SK-N-SH treated with all-trans-retinoic acid at 6 μM for 48 hours (cell line): Measurements from ENCODE around the gene C19orf53.

Experiments
- ATAC-seq: fragments of 200-7000 bp; cut with Tn5 transposase; 3 replicates; pipeline ENCODE4 v1.9.1; 2020; ENCODE audit warnings: mild to moderate bottlenecking, moderate library complexity
- OSR1 ChIP-seq: fragments of 250-450 bp; sonication (Bioruptor Pico); IDR thresholded peaks from 2 replicates; pipeline ENCODE4 v1.8.0; 2022; ENCODE audit warnings: moderate library complexity, mild to moderate bottlenecking, inconsistent platforms
- ZNF70 ChIP-seq: fragments of 450-650 bp; formaldehyde crosslinking; IDR thresholded peaks from 2 replicates; pipeline ENCODE4 v1.5.0; 2020; ENCODE audit warnings: mild to moderate bottlenecking, moderate library complexity
- TF ChIP-seq, protein P1 (sequence below): fragments of 250-450 bp; sonication (Bioruptor Pico); IDR thresholded peaks from 2 replicates; pipeline ENCODE4 v1.5.1; 2021; ENCODE audit warnings: mild to moderate bottlenecking, moderate library complexity

Gene C19orf53

DNA sequence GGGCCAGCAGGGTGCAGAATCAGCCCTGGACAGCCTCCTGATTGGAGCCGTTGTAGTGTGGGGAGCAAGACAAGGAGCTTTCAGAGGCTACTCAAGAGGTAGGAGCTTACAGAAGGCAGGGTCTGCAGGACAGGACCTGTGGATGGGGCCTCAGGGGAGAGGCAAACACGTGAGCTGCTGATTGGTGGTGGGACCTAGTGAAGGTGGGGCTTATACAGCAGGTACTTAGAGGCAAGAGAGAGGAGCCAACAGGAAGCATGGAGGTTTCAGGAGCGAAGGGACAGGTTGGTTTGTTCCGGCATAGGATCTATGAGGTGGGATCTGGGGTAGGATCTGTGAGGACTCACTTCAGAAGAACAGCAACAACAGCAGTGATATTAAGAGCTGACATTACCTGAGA, 53.4 kb downstream of the C19orf53 start:
- TF ChIP-seq OSR1 (CRISPR knock-in tag) = no peak
- TF ChIP-seq ZNF70 = no peak
- TF ChIP-seq, protein P1, sequence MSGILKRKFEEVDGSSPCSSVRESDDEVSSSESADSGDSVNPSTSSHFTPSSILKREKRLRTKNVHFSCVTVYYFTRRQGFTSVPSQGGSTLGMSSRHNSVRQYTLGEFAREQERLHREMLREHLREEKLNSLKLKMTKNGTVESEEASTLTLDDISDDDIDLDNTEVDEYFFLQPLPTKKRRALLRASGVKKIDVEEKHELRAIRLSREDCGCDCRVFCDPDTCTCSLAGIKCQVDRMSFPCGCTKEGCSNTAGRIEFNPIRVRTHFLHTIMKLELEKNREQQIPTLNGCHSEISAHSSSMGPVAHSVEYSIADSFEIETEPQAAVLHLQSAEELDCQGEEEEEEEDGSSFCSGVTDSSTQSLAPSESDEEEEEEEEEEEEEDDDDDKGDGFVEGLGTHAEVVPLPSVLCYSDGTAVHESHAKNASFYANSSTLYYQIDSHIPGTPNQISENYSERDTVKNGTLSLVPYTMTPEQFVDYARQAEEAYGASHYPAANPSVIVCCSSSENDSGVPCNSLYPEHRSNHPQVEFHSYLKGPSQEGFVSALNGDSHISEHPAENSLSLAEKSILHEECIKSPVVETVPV (CRISPR knock-in tag) = no peak
- ATAC-seq = no peak
